HG02571 (cell line): Measurements from ENCODE around the gene YPEL3.

Experiments used
- ATAC-seq: cut with Tn5 transposase; IDR thresholded peaks from one replicate; pipeline ENCODE4 v1.9.1; 2021; ENCODE audit warnings: mild to moderate bottlenecking, moderate library complexity; ENCODE audit not compliant: unreplicated experiment

The YPEL3 gene

DNA sequence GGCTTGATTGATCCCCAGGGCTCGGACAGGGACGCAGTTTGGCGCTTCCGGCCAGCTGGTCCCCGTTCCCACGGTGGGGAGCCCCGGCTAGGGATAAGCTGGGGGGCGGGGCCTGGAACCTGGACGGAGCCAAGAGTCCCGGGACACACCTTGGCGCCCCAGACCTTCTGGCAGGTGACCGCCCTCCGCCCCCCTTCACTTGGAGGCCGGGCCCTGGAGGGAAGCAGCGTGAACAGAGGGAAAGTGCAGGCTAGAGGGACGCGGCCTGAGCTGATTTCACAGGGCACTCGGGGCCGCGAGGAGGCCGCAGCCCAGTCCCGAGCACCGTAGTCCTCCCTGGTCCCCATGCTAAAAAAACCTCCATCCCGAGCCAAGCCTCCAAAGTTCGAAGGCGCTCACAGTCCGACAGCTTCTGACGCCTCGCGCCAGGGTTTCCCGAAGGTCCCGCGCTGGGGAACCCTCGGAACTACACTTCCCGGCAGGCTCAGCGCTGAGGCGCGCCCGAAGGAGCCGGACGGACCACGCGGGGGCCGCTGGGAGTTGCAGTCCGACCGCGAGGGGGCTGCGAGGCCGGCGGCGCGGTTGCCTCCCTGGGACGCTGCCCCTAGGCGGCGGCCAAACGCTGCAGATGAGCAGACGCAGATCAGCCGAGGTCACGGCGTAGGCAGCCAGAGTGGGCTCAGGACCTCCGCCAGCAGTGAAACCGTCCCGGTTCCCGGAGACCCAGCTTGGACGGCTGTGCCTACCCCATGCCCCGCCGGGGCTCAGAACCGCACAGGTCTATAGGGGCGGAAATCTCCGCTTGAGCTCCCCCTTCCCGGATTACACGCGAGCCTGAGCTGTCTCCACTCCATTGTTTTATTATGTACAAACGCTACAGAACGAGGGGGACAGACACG lies 4.3 kb downstream of the YPEL3 start, which contains the start of gene TBX6:
Gene TBX6, minus strand, starts transcription at position 451 of the 899 bp plus-strand sequence. CDS start 731 bp downstream, outside the sequence.
- peak; percentile 53 for ATAC-seq

DNA sequence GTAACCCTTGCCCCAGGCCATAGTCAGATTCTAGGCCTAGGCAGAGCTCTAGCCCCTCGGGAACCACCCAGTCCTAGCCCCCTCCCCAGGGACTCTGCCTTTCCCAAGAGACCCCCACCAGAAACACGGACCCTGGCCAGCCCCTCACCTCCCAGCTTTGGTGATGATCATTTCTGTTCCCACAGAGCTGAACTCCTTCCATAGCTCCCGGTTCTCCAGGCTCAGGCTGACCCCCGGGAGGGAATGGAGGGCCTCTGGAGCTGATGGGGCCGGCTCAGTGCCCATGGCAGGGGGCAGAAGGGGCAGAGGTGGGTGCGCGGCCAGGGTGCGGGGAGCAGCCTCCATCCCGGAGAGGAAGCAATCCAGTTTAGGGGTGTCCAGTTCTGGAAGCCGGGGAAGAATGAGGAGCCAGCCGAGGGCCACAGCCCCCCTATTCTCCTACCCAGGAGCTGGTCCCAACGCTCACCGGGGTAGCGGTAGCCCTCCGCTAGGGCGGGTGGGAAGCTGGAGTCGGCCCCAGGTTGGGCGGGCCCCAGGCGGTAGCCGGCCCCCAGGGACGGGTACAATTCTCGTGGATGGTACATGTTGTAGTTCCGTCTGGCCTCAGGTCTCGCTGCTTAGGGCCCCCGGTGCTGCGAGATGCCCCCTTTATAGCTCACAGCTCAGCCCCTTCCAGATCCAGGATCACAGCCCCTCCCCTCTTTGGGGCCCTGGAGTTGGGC lies 5.2 kb downstream of the YPEL3 start:
- no peak for ATAC-seq

DNA sequence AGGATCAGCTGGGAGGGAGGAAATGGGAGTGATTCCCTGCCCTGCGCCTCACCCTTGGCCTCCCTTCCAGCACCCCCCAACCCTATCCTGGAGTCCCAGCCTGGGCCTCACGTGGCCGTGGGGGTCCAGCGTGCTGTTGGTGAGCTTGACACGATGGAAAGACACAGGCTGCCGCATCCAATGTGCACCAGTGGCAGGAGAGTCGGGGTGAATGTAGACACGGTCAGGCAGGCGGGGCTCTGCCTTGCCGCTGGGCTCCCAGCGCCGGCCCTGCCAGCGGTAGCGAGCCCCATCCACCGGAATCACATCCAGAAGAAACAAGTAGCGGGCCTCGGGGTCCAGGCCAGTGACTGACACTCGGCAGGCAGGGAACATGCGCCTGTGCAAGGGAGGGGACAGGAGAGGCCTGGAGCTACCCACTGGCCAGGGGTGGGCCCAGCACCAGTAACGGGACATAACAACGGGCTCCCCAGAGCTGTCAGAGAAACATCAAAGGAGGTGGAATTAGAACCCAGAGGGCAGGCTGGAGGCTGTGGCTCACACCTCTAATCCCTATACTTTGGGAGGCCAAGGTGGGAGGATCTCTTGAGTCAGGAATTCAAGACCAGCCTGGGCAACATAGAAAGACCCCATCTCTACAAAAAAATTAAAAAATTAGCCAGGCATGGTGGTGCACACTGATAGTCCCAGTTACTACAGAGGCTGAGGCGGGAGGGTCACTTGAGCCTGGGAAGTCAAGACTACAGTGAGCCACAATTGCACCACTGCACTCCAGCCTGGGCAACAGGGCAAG lies 7.0 kb downstream of the YPEL3 start:
- ATAC-seq, result no peak

DNA sequence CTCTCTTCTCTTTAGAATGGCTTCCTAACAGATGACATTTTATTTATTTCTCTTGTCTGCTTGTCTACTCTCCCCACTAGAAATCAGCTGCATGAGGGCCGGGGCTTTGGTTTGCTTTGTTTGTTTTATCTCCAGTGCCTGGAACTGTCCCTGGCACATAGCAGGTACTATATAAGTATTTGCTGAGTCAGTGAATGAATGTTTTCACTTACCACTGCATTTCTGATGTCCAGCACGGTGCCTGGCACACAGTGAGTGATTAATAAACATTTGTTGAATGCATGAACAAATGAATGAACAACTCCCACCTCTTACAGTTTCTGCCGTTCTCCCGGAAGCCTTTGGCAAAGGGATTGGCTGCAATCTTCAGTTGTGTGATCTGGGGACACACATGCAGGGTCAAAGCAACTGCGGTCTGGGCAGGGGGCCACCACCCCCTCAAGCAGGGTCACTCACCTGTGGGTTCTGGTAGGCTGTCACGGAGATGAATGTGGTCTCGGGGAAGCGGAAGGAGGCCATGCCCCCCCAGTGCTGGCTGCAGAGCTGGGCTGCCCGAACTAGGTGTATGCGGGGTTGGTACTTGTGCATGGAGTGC lies 7.7 kb downstream of the YPEL3 start:
- no peak for ATAC-seq

DNA sequence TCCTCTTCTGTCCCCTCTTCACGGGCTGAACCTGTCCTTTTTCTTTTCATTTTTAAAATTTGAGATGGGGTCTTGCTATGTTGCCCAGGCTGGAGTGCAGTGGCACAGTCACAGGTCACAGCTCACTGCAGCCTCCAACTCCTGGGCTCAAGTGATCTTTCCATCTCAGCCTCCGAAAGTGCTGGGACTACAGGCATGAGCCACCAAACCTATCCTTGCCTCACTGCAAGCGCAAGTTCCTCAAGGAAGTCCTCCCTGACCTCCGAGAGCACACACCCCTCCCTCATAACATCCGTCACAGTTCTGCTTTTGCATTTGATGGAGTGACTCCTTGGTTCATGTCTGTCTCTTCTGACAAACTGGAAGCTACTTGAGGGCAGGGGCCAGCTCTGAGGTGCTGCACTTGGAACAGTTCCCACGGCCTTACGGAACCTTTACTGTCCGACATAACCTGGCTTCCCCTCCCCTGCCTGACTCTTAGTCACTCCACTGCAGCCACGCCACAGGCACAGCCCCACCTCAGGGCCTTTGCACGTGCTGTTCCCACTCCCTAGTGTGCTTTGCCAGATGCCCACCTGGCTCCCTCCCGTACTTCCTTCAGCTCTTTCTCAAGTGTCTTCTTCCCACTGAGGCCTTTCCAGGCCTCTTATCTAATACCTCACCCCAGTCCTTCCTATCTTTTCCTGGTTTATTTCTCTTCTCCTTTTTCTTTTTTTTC lies 8.7 kb downstream of the YPEL3 start:
- no peak for ATAC-seq

DNA sequence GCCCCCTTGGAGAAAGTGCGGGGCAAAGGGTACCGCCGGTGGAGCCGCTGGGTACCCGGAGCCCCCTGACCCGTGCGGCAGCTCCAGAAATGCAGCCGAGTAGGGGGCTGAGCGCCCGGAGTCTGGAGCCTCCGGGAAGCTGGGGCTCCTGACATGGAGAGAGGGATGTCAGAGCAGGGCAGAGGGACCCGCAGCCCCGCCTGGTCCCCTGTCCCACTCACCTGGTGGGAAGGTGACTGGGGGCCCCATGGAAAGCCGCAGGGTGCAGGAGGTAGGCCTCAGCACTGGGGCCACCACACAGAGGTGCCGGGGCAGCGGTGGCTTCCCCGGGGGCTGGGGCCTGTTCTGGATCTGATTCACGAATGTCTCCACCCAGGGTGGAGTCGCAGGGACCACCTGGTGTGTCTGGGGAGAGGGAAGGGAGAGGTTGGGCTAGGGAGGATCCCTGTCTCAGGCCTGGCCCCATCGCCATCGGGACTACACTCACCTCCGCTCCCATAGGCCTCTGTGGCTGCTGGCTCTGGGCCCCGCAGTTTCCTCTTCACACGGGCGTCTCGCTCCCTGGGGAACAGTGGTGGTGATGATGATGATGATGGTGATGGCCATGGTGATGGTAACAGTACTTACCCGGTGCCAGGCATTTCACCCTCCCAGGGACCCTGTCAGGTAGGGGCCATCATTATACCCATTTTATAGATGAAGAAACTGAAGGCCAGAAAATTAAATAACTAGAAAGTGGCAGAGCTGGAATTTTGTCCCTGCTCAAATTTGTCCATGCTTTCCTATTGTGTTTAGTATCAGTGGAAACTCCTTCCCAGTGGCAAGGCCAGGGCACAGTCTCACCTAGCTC lies 9.5 kb downstream of the YPEL3 start:
- ATAC-seq, result no peak

DNA sequence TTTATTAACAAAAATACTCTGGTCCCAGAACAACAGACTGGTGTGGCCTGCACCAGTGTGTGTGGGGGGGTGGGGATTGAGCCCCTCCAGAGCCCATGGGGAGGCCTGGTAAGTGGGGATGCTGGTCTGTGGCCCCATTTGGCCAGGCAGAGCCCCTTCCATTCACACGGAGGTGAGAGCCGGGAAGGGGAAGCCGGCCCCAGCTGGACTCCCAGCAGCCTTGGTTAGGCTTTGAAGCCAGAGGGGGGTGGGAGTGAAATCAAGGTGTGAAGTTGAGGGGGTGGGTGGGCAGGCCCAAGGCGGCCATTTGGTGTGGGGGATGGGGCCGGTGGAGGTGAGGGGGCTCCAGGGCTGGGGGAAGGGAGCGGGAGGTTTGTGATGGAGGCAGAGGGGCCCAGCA lies 10.2 kb downstream of the YPEL3 start:
- no peak for ATAC-seq

DNA sequence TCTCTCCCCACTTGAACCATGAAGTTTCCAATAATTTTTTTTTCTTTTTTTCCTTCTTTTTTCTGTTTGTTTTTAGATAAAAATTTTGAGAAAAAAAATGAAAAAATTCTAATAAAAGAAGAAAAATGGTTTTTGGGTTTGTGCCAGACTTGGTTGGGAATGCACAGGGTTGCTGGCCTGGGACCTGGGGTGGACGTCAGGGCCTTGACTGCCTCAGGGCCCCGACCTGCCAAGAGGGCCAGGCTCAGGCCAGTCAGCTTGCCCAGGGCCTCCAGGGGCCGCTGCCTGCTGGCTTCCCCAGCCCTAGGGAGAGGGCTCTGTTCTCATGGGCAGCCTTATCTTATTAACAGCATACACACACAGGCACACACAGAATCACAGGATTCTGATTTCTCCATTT lies 10.8 kb downstream of the YPEL3 start:
- ATAC-seq, result no peak

DNA sequence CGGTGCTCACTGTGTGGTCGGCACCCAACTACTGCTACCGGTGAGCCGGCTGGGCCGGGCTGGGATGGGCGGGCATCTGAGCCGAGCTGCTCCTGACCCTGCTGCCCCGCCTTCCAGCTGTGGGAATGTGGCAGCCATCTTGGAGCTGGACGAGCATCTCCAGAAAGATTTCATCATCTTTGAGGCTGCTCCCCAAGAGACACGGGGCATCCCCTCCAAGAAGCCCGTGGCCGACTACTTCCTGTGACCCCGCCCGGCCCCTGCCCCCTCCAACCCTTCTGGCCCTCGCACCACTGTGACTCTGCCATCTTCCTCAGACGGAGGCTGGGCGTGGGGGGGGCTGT lies 11.2 kb downstream of the YPEL3 start:
- no peak for ATAC-seq

DNA sequence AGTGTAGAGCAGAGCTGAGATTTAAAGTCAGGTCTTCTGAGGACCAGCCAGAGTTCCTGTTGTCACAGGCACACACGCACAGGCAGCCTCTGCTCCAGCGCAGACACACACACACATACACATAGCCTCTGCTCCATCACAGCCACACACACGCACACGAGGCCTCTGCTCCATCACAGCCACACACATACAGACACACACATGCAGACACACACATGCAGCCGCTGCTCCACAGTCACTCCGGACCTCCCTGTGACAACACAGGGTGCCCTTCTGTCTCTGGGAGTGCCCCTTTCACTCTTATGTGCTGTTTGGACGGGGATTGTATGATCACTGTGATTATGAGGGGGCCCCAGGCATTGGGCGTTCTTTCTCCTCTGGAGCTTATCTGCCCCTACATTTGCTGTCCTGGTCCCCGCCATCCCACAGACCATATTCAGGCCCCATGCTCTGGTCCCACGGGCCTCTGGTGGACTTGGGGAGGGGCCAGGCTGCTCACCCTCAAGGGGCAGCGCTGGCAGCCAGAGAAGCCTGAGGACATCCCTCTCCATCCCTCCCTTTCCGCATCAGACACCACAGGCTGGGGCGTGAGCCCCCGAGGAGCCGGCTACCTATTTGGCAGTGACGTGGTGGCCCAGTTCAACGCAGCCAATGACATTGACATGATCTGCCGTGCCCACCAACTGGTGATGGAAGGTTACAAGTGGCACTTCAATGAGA lies 11.8 kb downstream of the YPEL3 start:
- no peak for ATAC-seq

DNA sequence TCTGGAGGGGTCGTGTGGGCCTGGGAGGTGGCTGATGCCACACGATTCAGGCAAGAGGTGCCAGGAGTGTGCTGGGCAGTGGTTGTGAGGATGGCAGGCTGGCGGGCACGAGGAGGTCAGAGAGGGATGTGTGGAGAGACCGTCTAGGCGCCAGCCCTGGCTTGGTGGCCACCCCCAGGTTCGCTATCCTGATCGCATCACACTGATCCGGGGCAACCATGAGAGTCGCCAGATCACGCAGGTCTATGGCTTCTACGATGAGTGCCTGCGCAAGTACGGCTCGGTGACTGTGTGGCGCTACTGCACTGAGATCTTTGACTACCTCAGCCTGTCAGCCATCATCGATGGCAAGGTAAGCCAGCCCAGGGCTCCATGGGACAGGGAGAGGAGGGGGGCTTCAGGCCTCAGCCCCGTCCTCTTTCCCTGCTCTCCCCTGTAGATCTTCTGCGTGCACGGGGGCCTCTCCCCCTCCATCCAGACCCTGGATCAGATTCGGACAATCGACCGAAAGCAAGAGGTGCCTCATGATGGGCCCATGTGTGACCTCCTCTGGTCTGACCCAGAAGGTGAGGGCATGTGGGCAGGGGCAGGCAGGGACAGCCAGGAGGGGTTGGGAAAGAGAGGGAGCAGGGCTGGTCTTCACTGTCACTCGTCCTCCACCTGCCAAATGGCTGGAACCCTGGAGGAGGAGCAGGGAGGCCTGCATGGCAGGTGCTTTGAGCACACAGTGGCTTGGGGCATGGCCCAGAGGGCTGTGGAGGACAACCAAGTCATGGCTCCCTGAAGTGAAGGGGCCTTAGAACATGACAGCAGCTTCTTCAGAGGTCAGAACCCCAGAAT lies 12.6 kb downstream of the YPEL3 start:
- ATAC-seq, result no peak

DNA sequence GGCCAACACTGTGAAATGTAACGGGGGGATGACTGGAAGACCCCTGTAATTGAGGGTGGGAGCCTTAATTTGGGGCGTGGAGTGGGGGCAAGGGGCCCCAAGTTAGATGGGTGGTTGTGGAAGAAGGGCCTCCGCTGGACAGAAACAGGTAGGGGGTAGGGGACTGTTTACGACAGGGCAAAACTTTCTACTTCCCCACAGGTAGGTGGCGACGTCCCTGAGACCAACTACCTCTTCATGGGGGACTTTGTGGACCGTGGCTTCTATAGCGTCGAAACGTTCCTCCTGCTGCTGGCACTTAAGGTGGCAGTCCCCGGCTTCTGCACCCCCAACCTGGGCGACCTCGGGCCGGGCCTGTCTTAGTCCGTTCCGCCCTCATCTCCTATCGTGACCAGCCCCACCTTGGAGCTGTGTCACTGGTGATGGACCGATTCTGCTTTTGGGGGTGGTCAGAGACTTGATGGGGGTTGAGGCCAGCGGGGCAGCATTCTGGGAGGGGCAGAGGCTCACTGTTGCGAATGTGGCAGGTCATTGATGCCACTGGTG lies 13.4 kb downstream of the YPEL3 start:
- no peak for ATAC-seq

DNA sequence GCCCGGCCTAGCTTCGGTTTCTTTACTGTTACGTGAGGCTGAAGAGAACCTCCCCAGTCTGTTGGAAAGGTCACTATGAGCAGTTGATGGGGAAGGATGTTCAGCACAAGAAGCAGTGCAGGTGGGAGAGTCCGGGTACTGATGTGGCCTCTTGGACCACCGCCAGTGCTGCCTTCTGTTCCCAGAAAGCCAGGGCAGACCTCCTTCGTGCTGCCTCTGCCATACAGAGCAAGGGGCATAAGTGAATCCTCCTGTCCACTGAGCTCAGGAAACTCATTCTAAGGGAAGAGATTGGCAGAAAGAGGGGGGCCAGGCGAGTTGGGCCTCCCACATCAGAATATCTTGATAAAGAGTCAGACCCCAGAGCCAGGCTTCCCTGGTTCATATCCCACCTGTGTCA lies 16.5 kb downstream of the YPEL3 start:
- ATAC-seq, result no peak

DNA sequence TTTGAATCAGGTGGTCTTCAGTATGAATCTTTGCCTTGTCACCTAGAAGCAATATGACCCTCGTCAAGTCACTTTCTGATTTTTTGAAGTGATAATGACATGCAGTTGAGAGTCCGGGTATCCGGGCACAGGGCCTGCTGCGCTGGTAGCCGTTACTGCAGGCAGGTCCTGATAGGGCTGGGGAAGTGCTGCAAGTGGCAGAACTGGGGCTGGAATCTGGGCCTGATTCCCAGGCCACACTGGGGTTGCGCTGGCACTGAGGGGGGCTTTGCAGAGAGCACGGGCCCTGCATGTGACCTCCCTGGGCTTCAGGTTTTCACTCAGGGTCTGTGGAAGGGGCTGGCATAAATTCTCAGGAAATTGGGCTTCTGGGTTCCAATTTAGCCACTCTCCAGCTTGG lies 17.3 kb downstream of the YPEL3 start:
- ATAC-seq, result no peak

DNA sequence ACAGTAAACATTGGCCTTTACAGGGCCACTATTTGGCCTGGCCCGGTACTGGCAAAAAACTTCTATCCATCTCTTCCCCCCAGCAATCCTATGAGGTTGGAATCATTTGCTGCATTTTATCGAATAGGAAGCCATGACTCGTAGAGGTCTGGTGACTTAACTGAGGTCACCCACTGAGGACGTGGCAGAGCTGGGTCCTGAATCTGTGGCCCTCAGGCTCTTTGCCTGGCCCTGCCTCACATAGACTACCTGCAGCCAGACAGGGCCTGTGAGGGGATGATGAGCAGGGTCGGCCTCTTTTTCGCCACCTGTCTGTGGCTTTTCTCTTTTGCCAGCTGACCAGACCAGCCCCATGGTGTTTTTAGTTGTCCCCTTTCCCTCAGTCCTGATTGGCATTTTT lies 18.4 kb downstream of the YPEL3 start:
- ATAC-seq, result no peak

DNA sequence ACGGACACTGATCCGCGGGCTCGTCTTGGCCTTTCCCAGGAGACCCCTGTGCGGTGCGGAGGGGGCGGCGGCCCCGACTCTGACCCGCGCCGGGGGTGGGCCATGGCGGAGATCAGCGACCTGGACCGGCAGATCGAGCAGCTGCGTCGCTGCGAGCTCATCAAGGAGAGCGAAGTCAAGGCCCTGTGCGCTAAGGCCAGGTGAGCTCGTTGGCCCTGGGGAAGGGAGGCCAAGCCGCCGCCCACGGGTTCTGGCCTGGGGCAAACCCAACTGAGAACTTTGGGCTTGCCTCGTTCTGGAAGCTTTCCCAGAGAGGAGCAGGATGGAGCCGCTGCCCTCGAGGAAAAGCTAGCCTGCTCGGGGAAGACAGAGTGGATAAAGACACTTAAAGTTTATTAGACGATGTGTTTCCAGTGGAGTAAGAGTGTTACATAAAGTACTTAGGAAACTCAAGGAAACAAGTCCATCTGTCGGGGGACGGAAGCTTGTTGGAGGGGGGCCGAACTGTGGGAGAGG lies 19.7 kb downstream of the YPEL3 start:
- ATAC-seq, result peak; percentile 11

DNA sequence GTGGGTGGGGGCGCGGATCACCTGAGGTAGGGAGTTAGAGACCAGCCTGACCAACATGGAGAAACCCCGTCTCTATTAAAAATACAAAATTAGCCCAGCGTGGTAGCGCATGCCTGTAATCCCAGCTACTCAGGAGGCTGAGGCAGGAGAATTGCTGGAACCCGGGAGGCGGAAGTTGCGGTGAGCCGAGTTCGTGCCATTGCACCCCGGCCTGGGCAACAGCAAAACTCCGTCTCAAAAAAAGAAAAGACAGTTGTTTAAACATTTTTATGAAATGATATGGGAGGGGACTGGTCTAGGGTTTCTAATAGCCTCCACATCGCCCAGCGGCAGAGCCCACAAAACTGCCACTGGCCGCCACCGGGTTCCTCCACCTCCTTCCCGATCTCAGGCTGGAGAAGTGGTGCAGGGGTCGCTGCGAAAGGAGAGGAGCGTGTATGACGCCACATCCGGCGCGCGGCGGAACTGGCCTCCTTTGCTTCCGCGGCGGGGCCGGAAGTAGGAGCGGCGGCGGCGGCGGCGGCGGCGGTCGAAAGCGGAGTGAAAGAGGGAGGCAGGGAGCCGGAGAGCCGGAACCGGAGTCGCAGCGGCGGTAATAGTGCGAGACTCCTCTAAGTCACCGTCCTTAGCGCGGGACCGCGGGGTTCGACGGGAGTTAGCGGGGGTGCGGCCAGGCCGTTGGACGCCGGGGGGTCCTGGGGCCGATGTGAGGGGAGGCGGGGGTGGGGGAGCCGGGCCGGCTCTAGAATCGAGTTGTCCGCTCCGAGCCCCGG lies 20.3 kb downstream of the YPEL3 start, which contains the start of gene PPP4C:
Gene PPP4C, plus strand, starts transcription at position 492 of the 773 bp plus-strand sequence. CDS start 384 bp downstream, outside the sequence.
- ATAC-seq, result peak; percentile 65
